KMS-11 (cell line): Measurements from ENCODE around the gene TSEN34.
A peak's percentile ranks its signal among the peaks of the same experiment; 100 is the strongest.
"Not testable (repeated sequence)": the region's sequence is repeated elsewhere in the genome, so short reads cannot be mapped to it uniquely, and the experiment has no call there.

Source experiments
- H2AFZ ChIP-seq: fragments of 200-600 bp; sonication (generic); 2 replicates; pipeline ENCODE4 v1.6.1; 2016; ENCODE audit warnings: antibody characterized with exemption, mixed run types, low read depth
- H3K27ac ChIP-seq: fragments of 200-600 bp; sonication (generic); 2 replicates; pipeline ENCODE4 v1.6.1; 2016; ENCODE audit warnings: mild to moderate bottlenecking, mixed run types
- H3K27me3 ChIP-seq: fragments of 200-600 bp; sonication (generic); 2 replicates; pipeline ENCODE4 v1.6.1; 2017; ENCODE audit warnings: mild to moderate bottlenecking, low read depth, mixed run types, moderate library complexity; ENCODE audit not compliant: insufficient read depth
- H3K36me3 ChIP-seq: fragments of 200-600 bp; sonication (generic); 2 replicates; pipeline ENCODE4 v1.6.1; 2017; ENCODE audit warnings: mild to moderate bottlenecking, mixed run types; ENCODE audit not compliant: insufficient read depth
- H3K4me1 ChIP-seq: fragments of 200-600 bp; sonication (generic); 2 replicates; pipeline ENCODE4 v1.6.1; 2016; ENCODE audit warnings: mild to moderate bottlenecking, low read depth, mixed run types; ENCODE audit not compliant: poor library complexity, severe bottlenecking
- H3K4me2 ChIP-seq: fragments of 200-600 bp; sonication (generic); 2 replicates; pipeline ENCODE4 v1.7.0; 2016; ENCODE audit warnings: mild to moderate bottlenecking, mixed run types
- H3K4me3 ChIP-seq: fragments of 200-600 bp; sonication (generic); IDR thresholded peaks from 2 replicates; pipeline ENCODE4 v1.6.1; 2017; ENCODE audit warnings: low read depth, low read length, mixed read lengths; ENCODE audit not compliant: insufficient read depth
- H3K79me2 ChIP-seq: fragments of 200-600 bp; sonication (generic); 2 replicates; pipeline ENCODE4 v1.6.1; 2016; ENCODE audit warnings: low read depth, mixed run types; ENCODE audit not compliant: insufficient read depth
- H3K9ac ChIP-seq: fragments of 200-600 bp; sonication (generic); 2 replicates; pipeline ENCODE4 v1.6.1; 2016; ENCODE audit warnings: mild to moderate bottlenecking, mixed run types
- H4K20me1 ChIP-seq: fragments of 200-600 bp; sonication (generic); 2 replicates; pipeline ENCODE4 v1.6.1; 2016; ENCODE audit warnings: mild to moderate bottlenecking, mixed run types; ENCODE audit not compliant: insufficient read depth
- TF ChIP-seq, protein P1 (sequence below): fragments of 200-600 bp; sonication (generic); conservative IDR thresholded peaks from 2 replicates; pipeline ENCODE4 v1.6.1; 2017; ENCODE audit warnings: low read depth, mild to moderate bottlenecking, antibody characterized with exemption, low read length, moderate library complexity, mixed read lengths

TSEN34 gene

GRCh38 chr19:54229146-54229545 is 38.0 kb downstream of the TSEN34 start:
- Histone ChIP-seq H3K4me2 (no peak overlapping the region), H3K9ac (no peak overlapping the region), H3K4me3 (no peak overlapping the region), H3K4me1 (no peaks in the 10 kb centered on the region), H3K79me2 (no peaks in the 10 kb centered on the region), H4K20me1 (no peaks in the 10 kb centered on the region), H2AFZ (no peak overlapping the region), H3K36me3 (no peaks in the 10 kb centered on the region), H3K27me3 (peaks cover 59% of the 10 kb centered on the region), H3K27ac (no peak overlapping the region)
- TF ChIP-seq, protein P1, sequence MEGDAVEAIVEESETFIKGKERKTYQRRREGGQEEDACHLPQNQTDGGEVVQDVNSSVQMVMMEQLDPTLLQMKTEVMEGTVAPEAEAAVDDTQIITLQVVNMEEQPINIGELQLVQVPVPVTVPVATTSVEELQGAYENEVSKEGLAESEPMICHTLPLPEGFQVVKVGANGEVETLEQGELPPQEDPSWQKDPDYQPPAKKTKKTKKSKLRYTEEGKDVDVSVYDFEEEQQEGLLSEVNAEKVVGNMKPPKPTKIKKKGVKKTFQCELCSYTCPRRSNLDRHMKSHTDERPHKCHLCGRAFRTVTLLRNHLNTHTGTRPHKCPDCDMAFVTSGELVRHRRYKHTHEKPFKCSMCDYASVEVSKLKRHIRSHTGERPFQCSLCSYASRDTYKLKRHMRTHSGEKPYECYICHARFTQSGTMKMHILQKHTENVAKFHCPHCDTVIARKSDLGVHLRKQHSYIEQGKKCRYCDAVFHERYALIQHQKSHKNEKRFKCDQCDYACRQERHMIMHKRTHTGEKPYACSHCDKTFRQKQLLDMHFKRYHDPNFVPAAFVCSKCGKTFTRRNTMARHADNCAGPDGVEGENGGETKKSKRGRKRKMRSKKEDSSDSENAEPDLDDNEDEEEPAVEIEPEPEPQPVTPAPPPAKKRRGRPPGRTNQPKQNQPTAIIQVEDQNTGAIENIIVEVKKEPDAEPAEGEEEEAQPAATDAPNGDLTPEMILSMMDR = no peak

- Histone ChIP-seq H3K36me3 (no peaks in the 10 kb centered on the region), H3K79me2 (no peaks in the 10 kb centered on the region), H3K4me2 (no peak overlapping the region), H4K20me1 (no peaks in the 10 kb centered on the region), H3K9ac (no peak overlapping the region), H3K4me3 (no peak overlapping the region), H3K4me1 (no peaks in the 10 kb centered on the region), H2AFZ (no peak overlapping the region), H3K27ac (no peak overlapping the region), H3K27me3 (peaks cover 64% of the 10 kb centered on the region)
- TF ChIP-seq, protein P1 = no peak
These were observed 38.9 kb downstream of the TSEN34 start for GRCh38 chr19:54230031-54230430.

DNA sequence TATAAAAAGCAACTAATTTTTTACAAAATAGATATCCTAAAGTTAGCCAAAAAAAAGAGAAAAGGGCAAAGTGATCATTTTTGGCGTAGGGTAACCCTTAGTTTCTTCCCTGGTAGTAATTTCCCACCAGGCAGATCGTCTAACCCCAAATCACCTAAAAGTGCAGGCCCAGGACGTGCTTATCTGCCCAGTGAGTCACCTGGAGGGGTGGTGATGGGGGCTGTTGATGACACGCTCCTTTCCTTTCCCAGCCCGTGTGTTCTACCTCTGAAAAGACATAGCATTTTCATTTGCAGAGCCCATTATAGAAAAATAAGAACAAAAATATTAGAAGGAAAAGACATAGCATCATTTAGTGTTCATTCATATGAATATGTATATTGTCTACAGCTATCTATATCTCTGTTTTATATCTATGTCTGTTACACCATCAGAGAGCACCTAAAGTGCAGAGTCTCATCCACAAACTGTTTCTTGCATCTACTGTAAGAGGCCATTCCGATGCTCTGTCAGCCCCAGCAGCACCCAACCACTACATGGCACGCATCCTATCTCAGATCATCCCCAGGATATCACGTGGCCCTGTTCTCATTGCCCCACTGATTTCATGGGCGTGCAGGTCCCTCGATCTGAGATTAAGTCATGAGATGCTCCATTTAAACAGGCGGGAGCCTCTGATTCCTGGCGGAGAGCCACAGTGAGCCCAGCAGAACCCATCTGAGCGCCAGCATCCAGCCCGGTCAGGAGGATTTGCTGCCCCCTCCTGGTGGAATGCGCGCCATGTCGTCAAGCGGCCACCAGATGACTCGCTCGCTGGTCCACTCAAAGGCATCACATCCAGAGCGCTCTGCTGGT is 40.2 kb downstream of the TSEN34 start:
- Histone ChIP-seq H3K27ac (no peak overlapping the region), H3K4me3 (no peak overlapping the region), H4K20me1 (no peaks in the 10 kb centered on the region), H3K9ac (no peak overlapping the region), H3K79me2 (no peaks in the 10 kb centered on the region), H3K4me2 (no peak overlapping the region), H3K36me3 (no peaks in the 10 kb centered on the region), H3K27me3 (peaks cover 61% of the 10 kb centered on the region), H3K4me1 (no peaks in the 10 kb centered on the region), H2AFZ (no peak overlapping the region)
- TF ChIP-seq, protein P1 = peak; percentile 87

DNA sequence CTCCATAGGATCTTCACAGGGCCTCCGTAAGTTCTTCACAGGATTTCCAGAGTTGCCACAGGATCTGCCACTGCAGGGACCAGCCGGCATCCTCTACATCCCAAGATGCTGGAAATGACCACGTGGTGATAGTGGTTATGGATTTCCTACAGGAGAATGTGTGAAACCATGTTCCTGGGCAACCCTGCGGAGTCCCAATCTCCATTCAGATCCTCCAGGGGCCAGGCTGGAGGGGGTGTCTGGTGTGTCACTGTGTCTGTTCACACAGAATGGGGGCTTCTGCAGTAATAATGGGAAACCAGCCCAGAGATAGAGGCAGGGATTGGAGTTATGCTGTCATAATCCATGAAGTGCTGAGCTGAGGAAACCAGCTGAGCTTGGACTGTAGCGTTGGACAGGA is 42.8 kb downstream of the TSEN34 start:
- no peaks in the 10 kb centered on the region for H3K4me1 ChIP-seq
- H3K79me2 ChIP-seq = no peaks in the 10 kb centered on the region
- H3K36me3 ChIP-seq = no peaks in the 10 kb centered on the region
- H3K4me3 ChIP-seq = no peak overlapping the region
- TF ChIP-seq, protein P1 = no peak
- H3K4me2 ChIP-seq = no peak overlapping the region
- H3K27me3 ChIP-seq = peaks cover 64% of the 10 kb centered on the region
- no peak overlapping the region for H2AFZ ChIP-seq
- no peak overlapping the region for H3K9ac ChIP-seq
- no peaks in the 10 kb centered on the region for H4K20me1 ChIP-seq
- no peak overlapping the region for H3K27ac ChIP-seq

- H3K79me2 ChIP-seq, H3K4me2 ChIP-seq, H3K4me3 ChIP-seq, H3K27ac ChIP-seq, H4K20me1 ChIP-seq, H3K36me3 ChIP-seq, H3K4me1 ChIP-seq, H3K9ac ChIP-seq, H2AFZ ChIP-seq: not testable (repeated sequence)
- H3K27me3 ChIP-seq = peaks cover 39% of the 10 kb centered on the region; the same call in 1 of the 2 replicates
These were observed 48.6 kb downstream of the TSEN34 start for GRCh38 chr19:54239491-54240371.

- H3K79me2 ChIP-seq, H3K9ac ChIP-seq, H3K27ac ChIP-seq, H3K36me3 ChIP-seq, H4K20me1 ChIP-seq, H3K4me2 ChIP-seq, H3K4me3 ChIP-seq, H3K4me1 ChIP-seq, H2AFZ ChIP-seq: not testable (repeated sequence)
- peaks cover 36% of the 10 kb centered on the region; the same call in 1 of the 2 replicates for H3K27me3 ChIP-seq
These were observed 49.5 kb downstream of the TSEN34 start for GRCh38 chr19:54240372-54241336.
